VCaP (cell line): ENCODE data around the gene EEF2K.

Experiments
- H3K27ac ChIP-seq: fragments of 450-650 bp; 2 replicates; pipeline ENCODE4 v1.5.1; 2017
- TF ChIP-seq, protein P1 (sequence below): fragments of 450-650 bp; conservative IDR thresholded peaks from 2 replicates; pipeline ENCODE4 v1.5.1; 2017; ENCODE audit warnings: mild to moderate bottlenecking, moderate library complexity

Gene EEF2K

DNA sequence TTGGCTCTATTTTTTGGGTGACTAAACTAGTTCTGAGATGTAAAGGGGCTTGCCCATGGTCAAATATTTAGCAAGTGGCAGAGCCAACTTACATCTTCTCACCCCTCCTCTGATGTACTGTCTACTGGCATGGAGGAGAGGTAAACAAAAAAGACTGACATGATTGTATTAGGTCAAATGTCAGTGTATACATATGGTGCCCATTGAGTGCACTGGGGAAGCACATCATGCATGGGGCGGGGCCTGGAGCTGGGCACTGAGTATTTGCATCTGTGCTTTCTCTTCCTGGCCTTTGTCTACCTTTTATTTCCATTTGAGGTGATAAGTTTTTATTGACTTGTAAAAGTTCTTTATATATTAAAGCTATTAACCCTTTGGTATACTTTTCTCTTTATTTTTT, 68.8 kb downstream of the EEF2K start:
- TF ChIP-seq, protein P1, sequence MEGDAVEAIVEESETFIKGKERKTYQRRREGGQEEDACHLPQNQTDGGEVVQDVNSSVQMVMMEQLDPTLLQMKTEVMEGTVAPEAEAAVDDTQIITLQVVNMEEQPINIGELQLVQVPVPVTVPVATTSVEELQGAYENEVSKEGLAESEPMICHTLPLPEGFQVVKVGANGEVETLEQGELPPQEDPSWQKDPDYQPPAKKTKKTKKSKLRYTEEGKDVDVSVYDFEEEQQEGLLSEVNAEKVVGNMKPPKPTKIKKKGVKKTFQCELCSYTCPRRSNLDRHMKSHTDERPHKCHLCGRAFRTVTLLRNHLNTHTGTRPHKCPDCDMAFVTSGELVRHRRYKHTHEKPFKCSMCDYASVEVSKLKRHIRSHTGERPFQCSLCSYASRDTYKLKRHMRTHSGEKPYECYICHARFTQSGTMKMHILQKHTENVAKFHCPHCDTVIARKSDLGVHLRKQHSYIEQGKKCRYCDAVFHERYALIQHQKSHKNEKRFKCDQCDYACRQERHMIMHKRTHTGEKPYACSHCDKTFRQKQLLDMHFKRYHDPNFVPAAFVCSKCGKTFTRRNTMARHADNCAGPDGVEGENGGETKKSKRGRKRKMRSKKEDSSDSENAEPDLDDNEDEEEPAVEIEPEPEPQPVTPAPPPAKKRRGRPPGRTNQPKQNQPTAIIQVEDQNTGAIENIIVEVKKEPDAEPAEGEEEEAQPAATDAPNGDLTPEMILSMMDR = no peak
- no peak overlapping the region for H3K27ac ChIP-seq

DNA sequence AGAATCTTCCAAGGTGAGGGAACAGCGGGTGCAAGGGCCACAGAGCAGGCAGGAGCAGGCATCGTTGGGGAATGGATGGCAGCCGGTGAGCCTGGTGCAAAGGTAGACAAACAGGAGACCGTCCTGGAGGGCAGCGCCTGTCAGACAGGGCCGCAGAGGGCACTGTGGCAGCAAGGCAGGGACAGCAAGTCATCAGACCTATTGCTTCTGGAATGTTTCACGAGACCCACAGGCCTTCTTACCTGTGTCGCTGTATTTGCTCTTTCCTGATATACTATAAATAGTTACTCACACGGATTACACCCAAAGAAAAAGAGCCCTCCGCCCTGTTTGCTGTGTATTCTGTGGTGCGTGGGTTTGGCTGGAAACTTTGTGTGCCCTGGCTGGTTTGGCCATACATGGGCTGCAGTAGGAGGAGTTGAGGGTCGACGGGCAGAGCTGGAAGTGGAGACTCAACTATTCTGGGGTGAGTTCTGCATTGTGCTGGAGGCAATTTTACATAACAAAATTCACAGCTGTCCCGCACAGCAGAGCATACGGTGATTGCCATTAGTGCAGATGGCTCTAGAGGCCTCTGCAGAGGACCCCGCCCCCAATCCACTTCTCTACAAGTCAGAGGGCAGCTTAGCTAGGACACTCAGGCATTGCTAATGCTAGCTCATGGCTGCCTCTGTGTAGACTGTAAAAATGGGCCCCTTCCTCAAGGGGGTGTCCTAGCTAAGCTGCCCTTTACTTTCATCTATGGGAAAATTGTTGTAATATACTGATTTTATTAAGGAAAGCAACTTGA, 72.6 kb downstream of the EEF2K start:
- H3K27ac ChIP-seq = no peak overlapping the region
- TF ChIP-seq, protein P1 = no peak

DNA sequence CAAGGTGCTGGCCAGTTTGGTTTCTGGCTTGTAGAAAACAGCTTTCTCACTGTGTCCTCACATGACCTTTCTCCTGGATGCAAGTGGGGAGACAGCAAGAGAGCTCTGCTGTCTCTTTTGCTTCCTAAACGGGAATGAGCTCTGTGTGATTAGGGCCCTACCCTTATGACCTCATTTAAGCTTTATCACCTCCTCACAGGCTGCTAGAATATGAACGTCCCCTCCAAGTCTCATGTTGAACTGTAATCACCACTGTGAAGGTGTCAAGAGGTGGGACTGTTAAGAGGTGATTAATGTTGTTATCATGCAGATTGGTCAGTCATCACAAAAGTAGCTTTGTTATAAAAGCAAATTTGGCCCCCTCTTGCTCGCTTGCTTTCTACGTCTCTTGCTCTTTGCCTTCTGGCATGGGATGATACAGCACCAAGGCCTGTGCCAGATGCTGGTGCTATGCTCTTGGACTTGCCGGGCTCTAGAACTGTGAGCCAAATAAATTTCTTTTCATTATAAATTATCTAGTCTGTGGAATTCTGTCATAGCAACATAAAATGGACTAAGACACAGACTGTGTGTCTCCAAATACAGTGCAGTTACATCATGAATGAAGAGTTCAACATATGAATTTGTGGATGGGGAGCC, 76.3 kb downstream of the EEF2K start:
- TF ChIP-seq, protein P1 = no peak
- no peak overlapping the region for H3K27ac ChIP-seq

DNA sequence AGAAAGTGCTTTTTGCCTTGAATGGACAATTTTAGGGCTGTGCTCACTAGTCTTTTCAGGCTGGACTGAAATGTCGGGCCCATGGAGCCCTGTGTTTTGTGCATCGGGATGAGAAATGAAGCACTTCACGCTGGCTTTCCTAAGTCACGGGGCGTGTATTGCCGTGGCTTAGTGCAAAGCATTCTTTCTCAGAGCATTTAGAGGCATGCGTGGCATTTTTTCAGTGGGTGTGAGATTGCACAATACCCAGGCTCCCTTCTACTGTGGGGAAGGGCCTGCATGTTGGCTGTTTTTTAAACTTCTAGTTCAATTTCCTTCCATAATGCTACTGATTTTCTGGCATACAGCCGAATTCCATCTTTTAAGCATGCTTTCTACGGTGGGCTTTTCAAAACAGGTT, 78.6 kb downstream of the EEF2K start:
- no peak overlapping the region for H3K27ac ChIP-seq
- TF ChIP-seq, protein P1 = no peak

DNA sequence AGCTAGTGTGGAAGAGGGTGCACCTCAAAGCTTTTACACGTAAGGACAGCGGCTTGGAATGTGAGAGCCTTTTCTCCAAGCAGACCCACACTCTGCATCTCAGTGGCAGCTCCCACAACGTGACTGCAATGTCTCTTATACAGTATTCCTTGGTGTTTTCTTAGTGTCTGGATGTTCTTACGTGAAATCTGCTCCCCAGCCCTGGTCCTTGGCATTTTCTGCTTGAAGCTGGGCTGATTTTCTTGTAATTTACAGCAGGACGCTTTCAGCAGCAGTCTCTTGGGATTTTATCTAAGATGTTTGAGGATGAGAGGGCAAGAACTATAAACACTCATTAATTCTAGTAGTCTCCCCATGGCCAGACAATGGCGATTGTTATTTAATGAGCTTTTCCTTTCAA, 79.0 kb downstream of the EEF2K start:
- no peak overlapping the region for H3K27ac ChIP-seq
- TF ChIP-seq, protein P1 = no peak

DNA sequence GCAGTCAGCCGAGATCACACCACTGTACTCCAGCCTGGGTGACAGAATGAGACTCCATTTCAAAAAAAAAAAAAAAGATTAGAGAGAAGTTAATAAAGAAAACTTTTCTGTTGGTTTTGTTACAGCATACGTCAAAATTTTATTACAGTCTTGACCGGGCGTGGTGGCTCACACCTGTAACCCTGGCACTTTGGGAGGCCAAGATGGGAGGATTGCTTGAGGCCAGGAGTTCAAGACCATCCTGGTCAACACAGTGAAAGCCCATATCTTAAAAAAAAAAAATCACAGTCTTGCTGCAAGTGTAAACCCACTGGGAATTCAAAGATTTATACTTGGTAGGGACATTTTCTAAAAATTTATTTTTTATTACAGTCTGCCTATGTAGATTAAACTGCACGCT, 84.9 kb downstream of the EEF2K start:
- H3K27ac ChIP-seq = no peak overlapping the region
- TF ChIP-seq, protein P1 = no peak

DNA sequence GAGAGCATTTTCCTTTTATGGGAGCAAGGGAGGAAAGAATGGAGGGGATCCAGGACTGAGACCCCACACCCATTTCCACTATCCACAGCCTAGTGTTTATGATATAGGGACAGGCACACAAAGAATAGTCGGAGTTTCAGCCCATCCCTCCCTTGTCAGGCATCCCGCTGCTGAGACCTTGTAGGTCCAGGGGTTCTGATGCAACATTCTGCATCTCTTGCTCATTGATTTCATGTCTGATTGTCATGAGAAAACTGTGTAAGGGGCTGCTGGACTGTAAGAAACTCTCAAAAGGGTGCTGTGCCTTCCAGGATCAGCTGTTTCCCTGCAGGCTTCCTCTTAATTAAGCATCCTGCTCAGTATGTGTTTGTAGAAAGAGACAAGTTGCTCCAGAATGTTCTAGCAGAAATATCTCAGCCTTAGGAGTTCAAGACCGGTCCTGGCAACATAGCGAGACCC, 85.8 kb downstream of the EEF2K start:
- TF ChIP-seq, protein P1 = no peak
- no peak overlapping the region for H3K27ac ChIP-seq
